ENCODE data around the gene CLIP4.
A peak's percentile ranks its signal among the peaks of the same experiment; 100 is the strongest.

Gene CLIP4

DNA sequence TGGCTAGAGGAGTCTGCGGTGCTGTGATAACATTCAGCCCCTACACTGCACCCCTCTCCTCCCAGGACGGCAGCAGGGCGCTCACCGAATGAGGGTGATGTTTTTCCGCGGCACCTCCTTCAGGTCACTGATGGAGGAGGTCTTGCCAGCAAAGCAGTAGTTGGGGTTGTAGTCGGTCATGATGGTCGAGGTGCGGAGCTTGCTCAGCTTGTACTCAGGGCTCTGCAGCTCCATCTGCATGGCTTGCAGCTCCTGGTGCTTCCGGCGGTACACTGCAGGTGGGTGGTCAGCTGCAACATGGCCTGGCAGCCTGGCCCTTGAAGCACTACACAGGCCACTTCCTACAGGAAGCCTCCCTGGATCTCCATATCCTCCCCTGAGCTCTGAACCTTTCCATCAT lies 108.0 kb downstream of the CLIP4 start (continued):
- TF ChIP-seq, protein P1, sequence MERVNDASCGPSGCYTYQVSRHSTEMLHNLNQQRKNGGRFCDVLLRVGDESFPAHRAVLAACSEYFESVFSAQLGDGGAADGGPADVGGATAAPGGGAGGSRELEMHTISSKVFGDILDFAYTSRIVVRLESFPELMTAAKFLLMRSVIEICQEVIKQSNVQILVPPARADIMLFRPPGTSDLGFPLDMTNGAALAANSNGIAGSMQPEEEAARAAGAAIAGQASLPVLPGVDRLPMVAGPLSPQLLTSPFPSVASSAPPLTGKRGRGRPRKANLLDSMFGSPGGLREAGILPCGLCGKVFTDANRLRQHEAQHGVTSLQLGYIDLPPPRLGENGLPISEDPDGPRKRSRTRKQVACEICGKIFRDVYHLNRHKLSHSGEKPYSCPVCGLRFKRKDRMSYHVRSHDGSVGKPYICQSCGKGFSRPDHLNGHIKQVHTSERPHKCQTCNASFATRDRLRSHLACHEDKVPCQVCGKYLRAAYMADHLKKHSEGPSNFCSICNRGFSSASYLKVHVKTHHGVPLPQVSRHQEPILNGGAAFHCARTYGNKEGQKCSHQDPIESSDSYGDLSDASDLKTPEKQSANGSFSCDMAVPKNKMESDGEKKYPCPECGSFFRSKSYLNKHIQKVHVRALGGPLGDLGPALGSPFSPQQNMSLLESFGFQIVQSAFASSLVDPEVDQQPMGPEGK (CRISPR knock-in tag; IDR thresholded peaks at IDR 0.05; ENCODE audit: borderline replicate concordance) = no peak
- TF ChIP-seq PPARA (CRISPR knock-in tag; IDR thresholded peaks at IDR 0.05; ENCODE audit: borderline replicate concordance) = no peak
- TF ChIP-seq, protein P2, sequence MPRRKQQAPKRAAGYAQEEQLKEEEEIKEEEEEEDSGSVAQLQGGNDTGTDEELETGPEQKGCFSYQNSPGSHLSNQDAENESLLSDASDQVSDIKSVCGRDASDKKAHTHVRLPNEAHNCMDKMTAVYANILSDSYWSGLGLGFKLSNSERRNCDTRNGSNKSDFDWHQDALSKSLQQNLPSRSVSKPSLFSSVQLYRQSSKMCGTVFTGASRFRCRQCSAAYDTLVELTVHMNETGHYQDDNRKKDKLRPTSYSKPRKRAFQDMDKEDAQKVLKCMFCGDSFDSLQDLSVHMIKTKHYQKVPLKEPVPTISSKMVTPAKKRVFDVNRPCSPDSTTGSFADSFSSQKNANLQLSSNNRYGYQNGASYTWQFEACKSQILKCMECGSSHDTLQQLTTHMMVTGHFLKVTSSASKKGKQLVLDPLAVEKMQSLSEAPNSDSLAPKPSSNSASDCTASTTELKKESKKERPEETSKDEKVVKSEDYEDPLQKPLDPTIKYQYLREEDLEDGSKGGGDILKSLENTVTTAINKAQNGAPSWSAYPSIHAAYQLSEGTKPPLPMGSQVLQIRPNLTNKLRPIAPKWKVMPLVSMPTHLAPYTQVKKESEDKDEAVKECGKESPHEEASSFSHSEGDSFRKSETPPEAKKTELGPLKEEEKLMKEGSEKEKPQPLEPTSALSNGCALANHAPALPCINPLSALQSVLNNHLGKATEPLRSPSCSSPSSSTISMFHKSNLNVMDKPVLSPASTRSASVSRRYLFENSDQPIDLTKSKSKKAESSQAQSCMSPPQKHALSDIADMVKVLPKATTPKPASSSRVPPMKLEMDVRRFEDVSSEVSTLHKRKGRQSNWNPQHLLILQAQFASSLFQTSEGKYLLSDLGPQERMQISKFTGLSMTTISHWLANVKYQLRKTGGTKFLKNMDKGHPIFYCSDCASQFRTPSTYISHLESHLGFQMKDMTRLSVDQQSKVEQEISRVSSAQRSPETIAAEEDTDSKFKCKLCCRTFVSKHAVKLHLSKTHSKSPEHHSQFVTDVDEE (CRISPR knock-in tag; IDR thresholded peaks at IDR 0.05) = no peak
- no peak for TF ChIP-seq TCF4 (CRISPR knock-in tag; IDR thresholded peaks at IDR 0.05; ENCODE audit: borderline replicate concordance)

DNA sequence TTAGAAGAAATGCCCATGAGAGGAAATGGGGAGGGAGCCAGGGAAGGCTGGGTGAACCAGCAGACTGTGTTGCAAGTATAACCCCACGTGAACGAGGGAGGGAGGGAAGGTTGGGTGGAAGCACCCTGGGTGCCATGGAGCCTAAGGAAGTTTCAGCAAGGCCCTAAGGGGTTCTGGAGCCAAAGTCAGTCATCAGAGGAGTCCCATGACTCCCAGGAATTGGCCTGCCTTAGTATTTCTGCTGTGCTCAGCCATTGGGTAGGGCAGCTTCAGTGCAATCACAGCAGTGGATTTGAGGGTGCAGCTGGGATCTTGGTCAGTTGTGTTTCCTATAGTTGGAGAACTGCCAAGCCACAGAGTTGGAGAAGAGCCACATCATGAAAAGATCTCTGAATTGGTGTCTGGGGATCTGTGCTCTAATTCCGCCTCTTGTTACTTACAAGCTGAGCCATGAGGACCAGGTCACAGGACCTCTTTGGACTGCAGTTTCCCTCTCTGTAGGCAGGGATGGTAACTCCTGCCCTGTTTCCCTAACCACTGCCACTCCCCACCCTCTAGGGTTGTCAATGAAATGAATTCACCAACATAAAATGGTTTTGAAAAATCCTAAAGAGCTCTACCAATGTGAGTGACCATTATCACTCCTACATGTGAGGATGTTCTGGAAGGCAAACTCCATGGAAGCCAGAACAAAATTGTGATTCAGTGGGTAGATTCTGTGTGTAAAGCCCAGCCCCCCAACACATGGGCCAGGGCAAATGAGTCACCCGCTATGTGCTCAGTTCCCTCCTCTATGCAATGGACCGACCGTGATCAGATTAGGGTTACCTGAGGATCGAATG lies 108.9 kb downstream of the CLIP4 start:
- TF ChIP-seq, protein P3, sequence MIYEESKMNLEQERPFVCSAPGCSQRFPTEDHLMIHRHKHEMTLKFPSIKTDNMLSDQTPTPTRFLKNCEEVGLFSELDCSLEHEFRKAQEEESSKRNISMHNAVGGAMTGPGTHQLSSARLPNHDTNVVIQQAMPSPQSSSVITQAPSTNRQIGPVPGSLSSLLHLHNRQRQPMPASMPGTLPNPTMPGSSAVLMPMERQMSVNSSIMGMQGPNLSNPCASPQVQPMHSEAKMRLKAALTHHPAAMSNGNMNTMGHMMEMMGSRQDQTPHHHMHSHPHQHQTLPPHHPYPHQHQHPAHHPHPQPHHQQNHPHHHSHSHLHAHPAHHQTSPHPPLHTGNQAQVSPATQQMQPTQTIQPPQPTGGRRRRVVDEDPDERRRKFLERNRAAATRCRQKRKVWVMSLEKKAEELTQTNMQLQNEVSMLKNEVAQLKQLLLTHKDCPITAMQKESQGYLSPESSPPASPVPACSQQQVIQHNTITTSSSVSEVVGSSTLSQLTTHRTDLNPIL (CRISPR knock-in tag; IDR thresholded peaks at IDR 0.05; ENCODE audit: low read depth) = no peak
- no peak for TF ChIP-seq ZFP30 (CRISPR knock-in tag; IDR thresholded peaks at IDR 0.05)
- ATAC-seq = peak; percentile 69

DNA sequence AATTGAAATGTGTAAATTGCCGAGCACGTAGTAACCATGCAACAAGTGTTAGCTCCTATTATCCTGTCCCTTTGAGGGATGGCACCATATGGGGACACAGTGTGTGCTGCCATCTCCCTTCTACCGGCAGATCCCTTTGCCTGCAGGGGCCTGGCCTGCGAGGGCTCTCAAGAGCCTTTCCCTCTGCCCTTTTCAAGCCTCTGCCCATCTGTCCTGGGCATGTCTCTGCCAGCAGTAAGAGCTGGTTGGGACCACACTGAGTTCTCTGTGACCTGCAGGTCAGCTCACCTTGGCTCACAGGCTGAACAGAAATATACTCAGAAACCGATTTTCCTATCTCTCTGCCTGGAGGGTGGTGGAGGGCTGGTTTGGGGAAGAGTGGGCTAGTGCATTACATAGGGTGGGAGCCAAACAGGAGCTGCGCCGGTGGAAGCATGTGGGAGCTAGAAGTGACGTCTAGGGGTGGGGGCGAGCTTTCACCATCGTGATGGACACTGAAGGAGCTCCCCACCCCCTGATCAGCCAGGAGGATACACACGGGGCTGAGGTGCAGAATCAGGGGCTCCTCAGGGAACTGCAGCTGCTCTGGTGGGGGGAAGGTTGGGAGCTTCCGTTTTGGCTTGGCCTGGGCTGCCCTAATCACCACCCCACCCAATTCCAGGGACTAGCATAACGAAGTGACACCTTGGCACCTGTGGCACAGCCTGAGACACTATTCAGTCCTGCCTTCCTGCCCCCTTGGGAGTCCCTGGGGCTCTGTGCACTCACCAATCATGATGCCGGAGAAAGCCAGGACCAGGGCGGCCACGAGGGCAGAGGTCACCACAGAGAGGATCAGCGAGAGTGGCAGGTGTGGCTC lies 109.7 kb downstream of the CLIP4 start:
- ATAC-seq = peak; percentile 4; the same call in 2 of the 3 replicates
- TF ChIP-seq SNAI2 (CRISPR knock-in tag; IDR thresholded peaks at IDR 0.05) = no peak
- TF ChIP-seq, protein P3 (CRISPR knock-in tag; IDR thresholded peaks at IDR 0.05; ENCODE audit: low read depth) = no peak

DNA sequence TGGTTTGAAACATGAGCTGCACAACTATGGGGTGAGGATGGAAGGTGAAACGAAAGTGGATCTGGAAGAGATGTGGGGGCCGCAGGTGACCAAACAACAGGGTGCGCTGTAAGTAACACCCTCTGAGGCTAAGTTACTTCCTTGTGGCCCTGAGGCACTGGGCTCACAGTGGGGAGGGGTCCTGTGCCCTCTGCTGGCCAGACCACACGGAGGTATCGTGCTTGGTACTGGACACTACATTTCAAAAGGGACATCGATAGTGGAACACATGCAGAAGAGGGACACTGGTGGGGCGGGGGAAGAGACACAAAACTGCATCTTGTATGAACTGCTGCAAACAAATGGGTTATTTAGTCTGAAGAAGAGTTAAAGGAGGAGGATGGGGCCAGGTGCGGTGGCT lies 110.6 kb downstream of the CLIP4 start:
- no peak for ATAC-seq
- TF ChIP-seq TOX (CRISPR knock-in tag; IDR thresholded peaks at IDR 0.05; ENCODE audit: borderline replicate concordance) (no peak), GLIS3 (CRISPR knock-in tag; IDR thresholded peaks at IDR 0.05) (no peak), ZNF565 (CRISPR knock-in tag; conservative IDR thresholded peaks at IDR 0.05; ENCODE audit: low read depth) (no peak), ZNF70 (CRISPR knock-in tag; IDR thresholded peaks at IDR 0.05) (no peak), ZC3H10 (CRISPR knock-in tag; IDR thresholded peaks at IDR 0.05) (no peak), ZFP3 (CRISPR knock-in tag; IDR thresholded peaks at IDR 0.05) (no peak), OSR1 (CRISPR knock-in tag; IDR thresholded peaks at IDR 0.05) (no peak), BACH2 (CRISPR knock-in tag; IDR thresholded peaks at IDR 0.05; ENCODE audit: borderline replicate concordance) (no peak), ARNTL (CRISPR knock-in tag; IDR thresholded peaks at IDR 0.05; ENCODE audit: borderline replicate concordance, low read depth) (no peak), ZFP30 (CRISPR knock-in tag; IDR thresholded peaks at IDR 0.05) (no peak), RARB (CRISPR knock-in tag; IDR thresholded peaks at IDR 0.05) (no peak), ESRRG (CRISPR knock-in tag; IDR thresholded peaks at IDR 0.05) (no peak), ISL1 (CRISPR knock-in tag; IDR thresholded peaks at IDR 0.05) (no peak)
- TF ChIP-seq, protein P4, sequence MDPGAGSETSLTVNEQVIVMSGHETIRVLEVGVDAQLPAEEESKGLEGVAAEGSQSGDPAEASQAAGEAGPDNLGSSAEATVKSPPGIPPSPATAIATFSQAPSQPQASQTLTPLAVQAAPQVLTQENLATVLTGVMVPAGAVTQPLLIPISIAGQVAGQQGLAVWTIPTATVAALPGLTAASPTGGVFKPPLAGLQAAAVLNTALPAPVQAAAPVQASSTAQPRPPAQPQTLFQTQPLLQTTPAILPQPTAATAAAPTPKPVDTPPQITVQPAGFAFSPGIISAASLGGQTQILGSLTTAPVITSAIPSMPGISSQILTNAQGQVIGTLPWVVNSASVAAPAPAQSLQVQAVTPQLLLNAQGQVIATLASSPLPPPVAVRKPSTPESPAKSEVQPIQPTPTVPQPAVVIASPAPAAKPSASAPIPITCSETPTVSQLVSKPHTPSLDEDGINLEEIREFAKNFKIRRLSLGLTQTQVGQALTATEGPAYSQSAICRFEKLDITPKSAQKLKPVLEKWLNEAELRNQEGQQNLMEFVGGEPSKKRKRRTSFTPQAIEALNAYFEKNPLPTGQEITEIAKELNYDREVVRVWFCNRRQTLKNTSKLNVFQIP (CRISPR knock-in tag; IDR thresholded peaks at IDR 0.05; ENCODE audit: borderline replicate concordance, low read depth) = no peak
- TF ChIP-seq, protein P3 (CRISPR knock-in tag; IDR thresholded peaks at IDR 0.05; ENCODE audit: low read depth) = no peak
- TF ChIP-seq, protein P5, sequence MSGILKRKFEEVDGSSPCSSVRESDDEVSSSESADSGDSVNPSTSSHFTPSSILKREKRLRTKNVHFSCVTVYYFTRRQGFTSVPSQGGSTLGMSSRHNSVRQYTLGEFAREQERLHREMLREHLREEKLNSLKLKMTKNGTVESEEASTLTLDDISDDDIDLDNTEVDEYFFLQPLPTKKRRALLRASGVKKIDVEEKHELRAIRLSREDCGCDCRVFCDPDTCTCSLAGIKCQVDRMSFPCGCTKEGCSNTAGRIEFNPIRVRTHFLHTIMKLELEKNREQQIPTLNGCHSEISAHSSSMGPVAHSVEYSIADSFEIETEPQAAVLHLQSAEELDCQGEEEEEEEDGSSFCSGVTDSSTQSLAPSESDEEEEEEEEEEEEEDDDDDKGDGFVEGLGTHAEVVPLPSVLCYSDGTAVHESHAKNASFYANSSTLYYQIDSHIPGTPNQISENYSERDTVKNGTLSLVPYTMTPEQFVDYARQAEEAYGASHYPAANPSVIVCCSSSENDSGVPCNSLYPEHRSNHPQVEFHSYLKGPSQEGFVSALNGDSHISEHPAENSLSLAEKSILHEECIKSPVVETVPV (CRISPR knock-in tag; IDR thresholded peaks at IDR 0.05) = no peak

Measured in SK-N-SH treated with all-trans-retinoic acid at 6 μM for 48 hours (cell line).